ENCODE data around the gene LRCH4.

Gene LRCH4

DNA sequence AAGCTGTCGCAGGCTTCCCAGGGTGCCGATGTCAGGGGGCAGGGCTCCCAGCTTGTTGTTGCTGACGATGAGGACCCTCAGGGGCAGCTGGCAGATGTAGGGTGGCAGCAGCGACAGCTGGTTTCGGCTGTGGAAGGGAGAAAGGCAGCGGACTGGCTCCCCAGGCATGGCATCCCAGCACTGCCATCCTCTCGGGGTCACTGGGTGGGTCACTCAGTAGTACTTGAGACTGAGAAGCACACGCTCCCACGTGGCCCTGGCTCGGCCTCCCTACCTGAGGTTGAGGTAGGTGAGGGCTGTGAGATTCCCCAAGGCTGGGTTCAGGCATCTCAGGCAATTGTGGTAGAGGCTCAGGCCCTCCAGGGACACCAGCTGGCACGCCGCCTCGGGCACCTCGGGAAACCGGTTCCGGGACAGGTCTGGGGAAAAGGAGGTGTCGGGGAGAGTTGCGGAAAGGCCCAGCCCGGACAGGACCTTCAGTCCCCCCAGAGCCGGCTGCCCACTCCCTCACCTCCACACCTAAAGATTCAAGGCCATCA is 3.8 kb downstream of the LRCH4 start:
- DNase-seq, result no peak

DNA sequence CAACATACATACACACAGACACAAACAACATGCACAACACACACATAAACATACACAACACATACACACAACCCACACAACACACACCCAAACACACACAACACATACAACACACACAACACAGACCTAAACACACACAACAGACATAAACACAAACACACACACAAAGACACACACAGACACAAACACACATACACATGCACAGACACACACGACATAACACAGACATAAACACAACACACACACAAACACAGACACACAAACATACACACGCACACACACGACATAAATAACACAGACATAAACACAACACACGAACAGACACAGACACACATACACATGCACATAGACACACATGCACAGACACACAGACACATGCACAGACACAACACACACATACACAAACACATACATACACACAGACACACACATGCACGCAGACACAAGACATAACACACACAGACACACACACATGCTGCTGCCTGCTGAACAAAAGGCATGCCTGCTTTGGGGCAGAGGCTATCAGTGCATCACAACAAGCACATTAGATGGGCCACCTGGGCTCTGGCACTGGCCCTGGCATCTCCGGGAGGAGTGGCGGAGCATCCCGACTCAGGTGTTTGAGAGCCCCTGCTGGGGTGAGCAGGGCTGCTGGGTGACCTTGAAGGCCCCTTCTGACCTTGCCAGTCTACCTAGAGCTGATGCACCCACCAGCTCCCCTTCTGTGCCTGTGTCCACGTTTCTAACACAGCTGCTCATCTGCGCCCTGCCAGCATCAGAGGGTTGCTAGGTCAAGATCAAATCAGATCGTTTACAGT is 5.3 kb downstream of the LRCH4 start:
- DNase-seq, result no peak

DNA sequence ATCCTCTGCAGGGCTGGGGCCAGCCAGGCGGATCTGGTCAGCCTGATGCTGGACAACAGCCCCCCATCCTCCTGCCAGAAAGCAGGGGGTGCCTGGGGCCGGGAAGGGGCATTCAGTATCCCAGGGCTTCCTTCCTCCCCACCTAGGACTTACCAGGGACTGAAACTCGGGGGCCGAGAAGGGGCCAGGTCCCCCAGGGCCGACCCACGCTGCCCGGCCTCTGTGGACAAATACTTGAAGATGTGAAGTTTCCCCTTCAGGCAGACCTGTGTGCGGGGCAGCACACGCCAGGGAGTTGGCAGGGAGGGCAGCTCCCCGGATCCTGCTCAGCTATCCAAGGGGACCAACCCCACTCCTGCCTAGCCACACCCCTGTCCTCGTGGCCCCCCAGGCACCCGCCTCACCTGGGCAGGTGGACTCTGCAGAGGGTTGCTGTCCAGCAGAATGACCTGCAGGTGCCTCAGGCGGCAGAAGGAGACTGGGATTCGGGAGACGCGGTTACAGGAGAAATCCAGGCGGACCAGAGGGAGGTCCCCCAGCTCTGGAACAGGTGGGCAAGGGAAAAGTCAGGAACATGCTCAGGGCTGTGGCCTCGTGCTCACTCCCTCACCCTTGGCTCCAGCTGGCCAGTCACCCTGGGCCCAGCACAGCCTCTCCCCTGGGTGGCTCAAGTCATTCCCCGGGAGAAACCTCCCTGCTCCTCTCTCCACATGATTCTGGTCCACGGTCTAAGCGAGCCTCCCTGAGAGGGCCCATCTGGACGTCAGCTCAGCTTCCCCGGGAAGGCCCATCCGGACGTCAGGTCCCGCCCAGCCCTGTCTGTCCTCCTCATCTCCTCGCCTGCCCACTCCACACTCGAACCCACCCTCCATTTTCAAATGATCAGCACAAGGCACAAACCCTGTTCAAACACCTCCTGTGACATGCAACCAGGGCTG is 7.4 kb downstream of the LRCH4 start:
- no peak for DNase-seq

DNA sequence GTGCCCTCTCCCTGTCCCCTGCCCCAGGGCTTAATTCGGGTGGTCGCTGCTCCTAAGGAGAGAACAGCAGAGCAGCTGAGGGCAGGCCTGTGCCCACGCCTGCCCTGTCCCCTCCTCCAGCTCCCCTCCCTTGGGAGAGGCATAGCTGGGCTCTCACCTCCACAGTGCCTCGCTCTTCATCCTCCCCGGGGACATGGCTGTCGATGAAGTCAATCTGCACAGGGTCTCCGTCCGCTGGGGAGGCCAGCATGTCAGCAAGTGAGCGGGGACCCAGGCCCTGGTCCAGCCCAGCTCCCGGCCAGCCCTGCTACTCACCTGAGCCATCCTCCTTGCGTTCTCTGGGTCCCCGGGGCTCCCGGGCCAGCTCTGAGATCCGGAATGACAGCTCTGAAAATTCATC is 8.4 kb downstream of the LRCH4 start:
- no peak for DNase-seq

- DNase-seq, result no peak
These were observed 8.8 kb downstream of the LRCH4 start for GRCh38 chr7:100577103-100577502.

DNA sequence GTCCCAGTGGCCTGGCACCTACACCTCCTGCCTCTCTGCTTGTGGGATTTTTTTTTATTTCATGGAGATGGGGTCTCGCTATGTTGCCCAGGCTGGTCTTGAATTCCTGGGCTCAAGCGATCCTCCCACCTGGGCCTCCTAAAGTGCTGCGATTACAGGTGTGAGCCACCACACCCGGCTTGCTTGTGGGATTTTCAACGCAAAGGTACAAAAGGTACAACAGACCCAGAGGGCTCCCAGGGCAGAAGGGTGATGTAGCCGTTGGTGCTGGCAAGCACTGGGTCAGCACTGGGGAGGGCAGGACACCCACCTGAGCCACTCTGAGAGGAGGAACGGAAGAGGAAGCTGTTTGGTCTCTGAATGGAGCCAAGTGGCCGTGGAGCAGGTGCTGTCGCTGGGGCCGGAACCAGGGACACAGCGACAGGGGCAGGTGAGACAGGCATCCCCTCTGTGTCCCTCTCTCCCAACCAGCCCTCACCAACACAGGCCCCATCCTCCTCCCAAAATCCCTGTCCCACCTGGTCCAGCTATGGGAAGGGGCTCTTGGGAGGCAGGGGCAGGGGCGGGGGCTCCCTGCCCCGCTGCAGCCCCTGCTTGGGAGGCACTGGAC is 9.4 kb downstream of the LRCH4 start:
- DNase-seq, result no peak

DNA sequence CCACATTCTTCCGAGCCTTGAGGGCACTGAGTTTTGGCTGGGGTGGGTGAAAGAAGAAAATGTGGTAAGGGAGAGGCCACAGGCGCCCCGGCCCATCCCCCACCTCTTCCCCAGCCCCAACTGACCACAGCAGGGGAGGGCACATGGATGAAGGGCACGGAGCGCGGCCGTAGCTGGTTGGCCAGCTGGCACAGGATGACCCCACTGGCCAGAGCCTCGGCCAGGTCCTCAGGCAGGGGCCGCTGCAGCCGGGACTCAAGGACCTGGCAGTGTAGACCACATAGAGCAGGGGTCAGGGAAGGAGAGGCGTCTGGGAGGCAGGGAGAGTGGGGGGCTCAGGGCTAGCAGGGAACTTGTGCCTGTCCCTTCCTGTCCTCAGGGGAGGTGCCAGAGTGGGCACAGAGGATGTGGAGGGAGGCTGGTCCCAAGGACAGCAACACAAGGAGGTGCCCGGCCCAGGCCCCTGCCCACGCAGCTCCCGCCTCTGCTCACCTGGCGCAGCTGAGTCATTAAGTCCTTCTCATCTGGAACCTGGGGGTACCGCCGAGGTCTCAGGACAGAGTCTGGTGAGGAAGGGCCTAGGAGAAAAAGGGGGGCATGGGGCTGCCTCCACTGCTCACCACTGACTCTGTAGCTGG is 10.1 kb downstream of the LRCH4 start:
- DNase-seq, result no peak

DNA sequence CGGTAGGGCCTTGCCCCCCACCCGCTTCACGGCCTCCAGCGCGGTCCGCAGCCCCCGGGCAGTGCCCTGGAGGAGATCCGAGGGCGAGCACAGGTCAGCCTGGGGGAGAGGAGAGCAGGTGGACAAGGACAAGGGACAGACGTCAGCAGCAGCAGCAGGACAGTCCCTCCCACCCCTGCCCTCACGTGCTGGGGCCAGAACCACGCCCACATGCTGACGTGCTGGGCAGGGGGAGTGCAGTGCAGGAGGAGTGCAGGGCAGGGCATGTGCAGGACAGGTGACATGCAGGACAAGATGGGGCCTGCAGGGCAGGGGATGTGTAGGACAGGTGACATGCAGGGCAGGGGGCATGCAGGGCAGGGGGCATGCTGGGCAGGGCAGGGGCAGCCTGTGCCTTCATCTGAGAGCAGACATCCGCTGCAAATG is 10.7 kb downstream of the LRCH4 start:
- no peak for DNase-seq

- no peak for DNase-seq
These were observed 11.3 kb downstream of the LRCH4 start for GRCh38 chr7:100574362-100575205.

DNA sequence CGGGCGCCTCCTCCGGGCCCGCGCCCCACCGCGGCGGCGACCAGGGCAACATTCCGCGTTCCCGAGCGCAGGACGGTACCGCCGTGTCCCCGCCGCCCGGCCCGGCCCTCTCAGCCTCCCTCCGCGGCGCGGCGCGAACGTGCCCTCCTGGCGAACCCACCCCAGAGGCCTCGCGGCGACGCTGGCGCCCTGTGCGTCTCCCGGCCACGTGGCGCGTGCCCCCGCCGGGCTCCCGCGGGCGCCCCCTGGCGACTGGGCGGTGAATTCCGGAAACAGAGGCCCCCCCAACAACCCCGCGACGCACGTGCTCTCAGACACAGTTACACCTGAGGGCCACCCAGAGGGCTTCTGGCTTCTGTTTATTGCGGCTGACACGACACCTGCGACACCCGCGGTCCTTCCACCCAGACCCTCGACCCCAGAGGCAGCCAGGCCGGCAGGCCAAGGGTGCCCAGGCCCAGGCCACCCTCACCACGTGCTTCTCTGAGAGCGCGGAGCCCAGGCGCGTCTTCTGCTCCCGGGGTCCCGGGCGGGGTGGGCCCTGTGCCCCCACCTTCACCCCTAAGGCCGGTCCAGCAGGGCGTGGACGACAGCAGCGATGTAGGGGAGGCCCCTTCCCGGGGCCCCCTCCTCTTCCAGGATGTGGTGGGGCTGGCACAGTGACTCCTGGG is 12.1 kb downstream of the LRCH4 start, which contains the start of gene SAP25:
SAP25 (minus strand) TSS at position 210 of the 671 bp plus-strand sequence; CDS start at position 52, 158 bp downstream.
- no peak for DNase-seq

- DNase-seq, result no peak
These were observed 12.8 kb downstream of the LRCH4 start for GRCh38 chr7:100572949-100573675.

GRCh38 chr7:100572281-100572948 is 13.5 kb downstream of the LRCH4 start:
- no peak for DNase-seq

GRCh38 chr7:100571829-100572116 is 14.2 kb downstream of the LRCH4 start:
- DNase-seq, result no peak

- DNase-seq, result no peak
These were observed 14.7 kb downstream of the LRCH4 start for GRCh38 chr7:100570954-100571828.

DNA sequence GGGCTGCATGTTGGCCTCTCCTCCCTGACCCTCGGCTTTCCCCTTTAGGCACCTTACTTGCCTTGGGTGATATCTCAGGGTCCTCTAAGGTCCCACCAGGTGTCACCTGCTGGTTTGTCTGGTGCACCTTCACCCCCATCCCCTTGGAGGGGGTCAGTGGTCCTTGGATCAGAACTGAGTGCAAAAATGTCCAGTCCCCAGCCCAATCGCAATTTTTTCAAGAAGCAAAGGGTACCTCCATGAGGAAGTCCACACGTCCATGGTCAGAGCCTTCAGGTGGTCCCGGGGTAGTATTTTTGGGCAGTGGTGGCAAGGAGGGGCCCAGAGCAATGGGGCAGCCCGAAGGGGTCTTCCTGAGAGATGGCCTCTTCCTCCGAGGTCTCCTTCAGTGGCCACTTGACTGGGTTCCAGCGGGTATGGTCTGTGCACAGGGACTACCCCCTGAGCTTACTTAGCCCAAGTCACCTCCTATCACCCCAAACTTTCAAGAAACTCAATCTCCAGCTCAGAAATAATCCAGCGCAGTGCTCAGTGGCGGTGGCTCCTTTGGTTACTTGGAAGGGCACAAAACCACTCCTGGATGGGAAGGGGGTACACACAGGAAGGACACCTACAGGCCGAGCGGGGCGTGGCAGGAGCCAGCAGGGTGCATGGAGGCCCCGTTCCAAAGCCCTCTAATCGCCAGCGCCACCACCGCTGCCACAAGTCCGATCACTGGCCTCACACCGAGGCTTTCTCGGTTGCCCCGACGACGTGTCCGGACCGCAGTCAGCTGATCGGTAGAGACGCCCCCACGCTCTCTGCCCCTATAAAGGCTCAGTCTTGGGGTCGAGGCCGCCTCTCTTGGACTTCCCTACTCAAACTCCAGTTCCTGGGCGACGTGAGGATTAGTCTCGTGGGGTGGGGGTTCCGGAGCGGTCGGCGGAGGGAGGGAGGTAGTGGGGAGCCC is 16.8 kb downstream of the LRCH4 start:
- no peak for DNase-seq

DNA sequence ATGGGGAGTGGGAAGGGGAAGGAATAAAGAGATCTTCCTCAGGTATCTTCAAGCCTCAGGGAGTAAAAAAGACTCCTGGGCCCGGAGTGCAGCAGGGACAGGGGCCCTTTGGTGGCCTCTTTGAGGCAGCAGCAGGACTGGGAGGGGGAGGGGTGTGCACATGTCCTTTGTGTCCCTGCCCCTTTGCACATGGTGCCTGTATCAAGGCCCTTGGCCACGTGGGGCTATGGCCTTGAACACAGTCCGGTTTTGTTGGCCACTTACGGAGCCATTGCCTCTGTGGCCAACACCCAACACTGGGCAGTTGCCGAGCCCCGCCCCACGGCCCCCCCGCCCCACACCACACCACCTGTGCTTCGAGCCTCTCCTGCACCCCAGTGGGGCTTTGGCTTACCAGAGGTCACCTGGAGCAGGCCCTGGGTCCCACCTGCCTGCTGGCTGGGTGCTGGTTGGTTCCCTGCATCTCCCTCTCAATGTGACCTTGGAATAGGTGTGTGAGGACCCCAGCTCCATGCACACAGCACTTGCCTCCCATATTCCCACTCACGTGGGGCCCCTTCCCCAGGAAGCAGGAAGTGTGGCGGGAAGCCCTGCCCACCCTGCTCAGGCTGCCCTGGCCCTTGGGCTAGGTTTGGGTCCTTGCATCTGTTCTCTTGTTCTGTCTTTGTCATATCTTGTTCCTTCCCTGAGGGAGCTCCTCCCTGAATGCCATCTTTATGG is 17.6 kb downstream of the LRCH4 start:
- DNase-seq, result no peak

GRCh38 chr7:100567751-100568175 is 18.2 kb downstream of the LRCH4 start:
- DNase-seq, result no peak

Measured in SIG-M5 (cell line).